T47D (cell line): ENCODE results near the gene HAVCR2.
"Not testable (repeated sequence)": the region's sequence is repeated elsewhere in the genome, so short reads cannot be mapped to it uniquely, and the experiment has no call there.

ENCODE experiments used
- DNase-seq, 2 experiments: peaks; one replicate each; pipeline versions ENCODE4 v3.0.0 to v3.0.0-alpha.2; 2011 to 2012; ENCODE audit warnings: low read depth in 1 of 2, low spot score in 1 of 2
- JUND ChIP-seq: IDR thresholded peaks from 2 replicates; pipeline ENCODE4 v1.6.1; 2012; ENCODE audit warnings: low read depth
- in situ Hi-C: cut with HindIII; loops from 2 replicates; pipeline ENCODE4 v1.10.0; 2016; ENCODE audit warnings: low sequenced_read_pairs, low pct_unique_long_range_greater_than_20kb

HAVCR2 gene

GRCh38 chr5:157050050-157050449 is 58.8 kb downstream of the HAVCR2 start:
- no peak for TF ChIP-seq JUND
- in situ Hi-C loops, result no loop called here
- no peak for DNase-seq

DNA sequence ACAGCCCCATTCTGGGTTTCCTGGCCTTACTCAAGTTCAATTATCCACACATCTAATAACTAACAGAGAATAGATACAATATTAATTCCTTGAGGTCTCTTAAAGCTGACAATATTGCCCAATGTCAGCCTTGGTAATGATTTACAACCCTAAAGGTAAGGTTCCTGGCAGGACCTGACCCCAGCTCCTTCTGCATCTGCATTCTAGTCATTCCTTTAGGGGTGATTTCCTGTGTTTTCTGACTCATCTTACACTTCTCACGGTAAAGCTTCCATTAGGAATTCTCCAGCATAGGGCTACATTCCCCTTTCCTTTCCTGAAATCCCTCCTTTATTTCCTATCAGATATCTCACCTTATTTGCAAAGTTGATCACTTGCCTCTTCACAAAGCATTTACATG is 59.2 kb downstream of the HAVCR2 start:
- no peak for DNase-seq
- no peak for TF ChIP-seq JUND
- in situ Hi-C loops, result no loop called here

DNA sequence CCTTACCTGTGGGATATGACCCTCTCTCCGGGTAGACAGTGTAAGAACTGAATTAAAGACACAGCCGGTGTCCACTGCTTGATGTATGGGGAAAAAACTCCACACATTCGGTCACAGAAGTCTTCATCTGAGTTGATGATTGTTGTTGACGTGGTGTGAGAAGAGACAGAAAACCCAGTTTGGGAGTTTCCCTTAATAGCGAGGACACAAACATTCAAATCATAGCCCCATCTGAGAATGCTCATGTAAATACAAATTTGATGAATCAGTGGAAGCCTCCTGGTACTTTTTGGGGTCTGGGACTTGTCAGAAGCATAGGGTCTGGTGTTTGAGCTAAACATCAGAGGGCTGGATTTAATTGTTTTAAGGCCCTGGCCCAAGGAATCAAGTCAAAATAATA is 60.9 kb downstream of the HAVCR2 start:
- no peak for DNase-seq
- in situ Hi-C loops, result no loop called here
- TF ChIP-seq JUND, result no peak

DNA sequence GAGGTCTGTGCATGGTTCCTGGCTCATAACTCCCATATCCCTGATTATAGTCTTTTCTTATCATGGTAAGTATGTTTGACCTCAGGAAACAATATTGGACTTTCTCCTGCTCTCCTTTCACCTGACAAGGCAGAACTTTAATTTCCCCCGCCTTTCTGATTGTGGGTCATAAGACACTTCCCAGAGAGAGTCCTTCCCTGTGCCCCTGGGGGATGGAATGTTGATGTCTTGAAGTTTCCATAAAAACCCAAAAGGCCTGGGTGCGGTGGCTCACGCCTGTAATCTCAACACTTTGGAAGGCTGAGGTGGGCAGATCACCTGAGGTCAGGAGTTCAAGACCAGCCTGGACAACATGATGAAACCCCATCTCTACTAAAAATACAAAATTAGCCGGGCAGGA is 61.8 kb downstream of the HAVCR2 start:
- in situ Hi-C loops, DNase-seq: not testable (repeated sequence)

GRCh38 chr5:157046041-157046440 is 62.8 kb downstream of the HAVCR2 start:
- in situ Hi-C loops, result no loop called here
- no peak for DNase-seq
- no peak for TF ChIP-seq JUND

GRCh38 chr5:157045601-157046000 is 63.2 kb downstream of the HAVCR2 start:
- TF ChIP-seq JUND, result no peak
- in situ Hi-C loops, result no loop called here
- DNase-seq, result no peak

DNA sequence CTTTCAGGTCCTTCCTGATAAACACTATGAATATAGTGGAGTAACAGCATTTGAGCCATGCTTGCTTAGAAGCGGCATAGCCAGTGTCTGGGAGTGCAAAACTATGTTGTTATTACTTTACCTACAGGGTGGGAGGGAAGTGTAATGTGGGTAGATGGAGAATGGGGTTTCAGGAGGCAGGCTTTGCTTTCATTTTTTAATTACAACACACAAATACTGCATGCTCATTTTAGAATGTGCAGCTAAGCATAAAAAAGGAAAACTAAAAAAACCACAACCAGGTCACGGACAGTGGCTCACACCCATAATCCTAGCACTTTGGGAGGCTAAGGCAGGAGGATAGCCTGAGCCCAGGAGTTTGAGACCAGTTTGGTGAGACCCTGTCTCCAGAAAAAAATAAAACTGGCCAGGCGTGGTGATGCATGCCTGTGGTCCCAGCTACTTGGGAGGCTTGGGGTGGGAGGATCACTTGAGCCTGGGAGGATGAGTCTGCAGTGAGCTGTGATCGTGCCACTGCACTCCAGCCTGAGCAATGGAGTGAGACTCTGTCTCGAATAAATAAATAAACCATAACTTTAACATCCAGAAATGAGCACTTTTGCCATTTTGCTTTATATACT is 70.2 kb downstream of the HAVCR2 start:
- no peak for DNase-seq
- TF ChIP-seq JUND, result no peak
- in situ Hi-C loops, result no loop called here
